Measurements from ENCODE around the gene CTDSPL.

DNA sequence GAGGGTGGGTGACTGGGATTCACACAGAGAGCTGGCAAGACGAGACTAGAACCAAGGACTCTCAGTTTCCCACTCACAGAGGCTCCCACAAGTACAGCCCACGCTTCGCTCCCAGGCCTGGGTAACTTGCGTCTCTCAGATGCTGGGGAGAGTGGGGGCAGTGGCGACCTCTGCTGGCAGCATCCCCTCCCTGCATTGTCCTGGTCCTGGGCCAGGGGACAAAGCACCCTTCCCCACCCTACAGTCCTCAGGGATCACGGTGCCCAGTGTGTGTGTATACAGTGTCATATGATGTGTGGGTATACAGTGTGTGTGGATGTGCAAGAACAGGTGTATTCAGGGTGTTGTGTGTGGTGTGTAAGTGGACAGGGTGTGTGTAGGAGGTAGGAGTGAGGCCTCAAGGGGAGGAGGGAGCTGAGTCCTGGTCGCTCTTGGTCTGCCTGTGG, 141.7 kb downstream of the CTDSPL start:
- TF ChIP-seq, protein P1, sequence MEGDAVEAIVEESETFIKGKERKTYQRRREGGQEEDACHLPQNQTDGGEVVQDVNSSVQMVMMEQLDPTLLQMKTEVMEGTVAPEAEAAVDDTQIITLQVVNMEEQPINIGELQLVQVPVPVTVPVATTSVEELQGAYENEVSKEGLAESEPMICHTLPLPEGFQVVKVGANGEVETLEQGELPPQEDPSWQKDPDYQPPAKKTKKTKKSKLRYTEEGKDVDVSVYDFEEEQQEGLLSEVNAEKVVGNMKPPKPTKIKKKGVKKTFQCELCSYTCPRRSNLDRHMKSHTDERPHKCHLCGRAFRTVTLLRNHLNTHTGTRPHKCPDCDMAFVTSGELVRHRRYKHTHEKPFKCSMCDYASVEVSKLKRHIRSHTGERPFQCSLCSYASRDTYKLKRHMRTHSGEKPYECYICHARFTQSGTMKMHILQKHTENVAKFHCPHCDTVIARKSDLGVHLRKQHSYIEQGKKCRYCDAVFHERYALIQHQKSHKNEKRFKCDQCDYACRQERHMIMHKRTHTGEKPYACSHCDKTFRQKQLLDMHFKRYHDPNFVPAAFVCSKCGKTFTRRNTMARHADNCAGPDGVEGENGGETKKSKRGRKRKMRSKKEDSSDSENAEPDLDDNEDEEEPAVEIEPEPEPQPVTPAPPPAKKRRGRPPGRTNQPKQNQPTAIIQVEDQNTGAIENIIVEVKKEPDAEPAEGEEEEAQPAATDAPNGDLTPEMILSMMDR (IDR thresholded peaks at IDR 0.05), result peak; percentile 57 to 81
- TF ChIP-seq POLR2AphosphoS5 (IDR thresholded peaks at IDR 0.05) (no peak), POLR2A (IDR thresholded peaks at IDR 0.05) (no peak)

Data from suprapubic skin (tissue), 4 donors.